NCI-H187 (cell line): Measurements from ENCODE around the gene IGFLR1.
"Not testable (repeated sequence)": the region's sequence is repeated elsewhere in the genome, so short reads cannot be mapped to it uniquely, and the experiment has no call there.

Source experiments
- DNase-seq, 2 experiments: peaks; one replicate each; lab custom pipeline; 2025; lab: John Stamatoyannopoulos, UW

Gene IGFLR1

DNA sequence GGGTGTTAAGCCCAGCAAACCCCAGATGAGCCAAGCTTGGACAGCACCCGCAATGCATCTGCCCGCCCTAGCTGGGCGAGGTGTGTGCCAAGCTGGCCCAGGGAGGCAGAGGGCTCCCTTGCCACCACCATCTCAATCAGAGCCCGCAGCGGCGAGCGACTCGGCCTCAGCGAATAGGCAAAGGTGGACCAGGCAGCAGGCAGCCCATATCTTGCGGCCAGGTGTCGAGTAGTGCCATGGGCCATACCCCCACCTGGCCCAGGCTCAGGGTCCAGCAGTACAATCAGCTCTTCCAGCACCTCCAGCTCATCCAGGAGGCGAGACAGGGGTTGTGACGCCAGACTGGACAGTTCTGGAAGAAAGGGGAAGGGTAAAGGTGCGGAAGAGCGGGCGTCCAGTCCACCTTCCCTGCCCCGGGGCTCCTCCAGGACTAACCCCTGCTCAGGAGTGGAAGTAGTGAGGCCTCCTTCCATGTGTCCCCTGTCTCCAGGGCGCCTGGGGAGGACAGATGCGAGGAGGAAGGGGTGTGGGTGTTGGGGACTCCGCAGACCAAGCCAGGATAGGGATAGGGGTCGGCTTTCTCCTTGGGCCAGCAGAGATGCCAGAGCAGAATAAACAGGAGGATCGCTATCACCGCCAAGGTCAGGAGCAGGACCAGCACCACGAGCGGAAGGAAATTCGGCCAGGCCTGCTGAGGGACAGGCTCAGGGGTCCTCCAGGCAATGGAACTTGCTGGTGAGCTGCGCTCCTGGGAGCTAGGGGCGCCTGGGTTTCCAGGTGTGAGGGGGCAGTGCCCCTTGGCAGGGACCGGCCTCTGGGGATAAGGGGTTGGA lies 2.8 kb downstream of the IGFLR1 start:
- no peak for DNase-seq

DNA sequence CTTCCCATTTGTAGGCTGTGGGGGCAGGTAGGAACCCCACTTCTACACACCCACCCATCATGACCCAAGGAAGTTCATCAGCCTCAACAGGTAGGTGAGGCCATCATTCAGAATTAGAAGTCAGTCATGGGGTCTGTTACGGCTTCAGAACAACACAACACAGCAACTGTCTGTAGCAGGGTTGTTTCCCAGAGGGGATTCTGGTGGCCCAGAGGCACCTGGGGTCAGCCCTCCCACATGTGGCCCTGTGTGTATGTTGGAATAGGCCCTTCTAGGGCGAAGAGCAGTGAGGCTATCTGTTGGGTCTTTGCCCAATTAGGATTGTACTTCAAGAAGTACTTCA lies 3.4 kb downstream of the IGFLR1 start:
- no peak for DNase-seq

DNA sequence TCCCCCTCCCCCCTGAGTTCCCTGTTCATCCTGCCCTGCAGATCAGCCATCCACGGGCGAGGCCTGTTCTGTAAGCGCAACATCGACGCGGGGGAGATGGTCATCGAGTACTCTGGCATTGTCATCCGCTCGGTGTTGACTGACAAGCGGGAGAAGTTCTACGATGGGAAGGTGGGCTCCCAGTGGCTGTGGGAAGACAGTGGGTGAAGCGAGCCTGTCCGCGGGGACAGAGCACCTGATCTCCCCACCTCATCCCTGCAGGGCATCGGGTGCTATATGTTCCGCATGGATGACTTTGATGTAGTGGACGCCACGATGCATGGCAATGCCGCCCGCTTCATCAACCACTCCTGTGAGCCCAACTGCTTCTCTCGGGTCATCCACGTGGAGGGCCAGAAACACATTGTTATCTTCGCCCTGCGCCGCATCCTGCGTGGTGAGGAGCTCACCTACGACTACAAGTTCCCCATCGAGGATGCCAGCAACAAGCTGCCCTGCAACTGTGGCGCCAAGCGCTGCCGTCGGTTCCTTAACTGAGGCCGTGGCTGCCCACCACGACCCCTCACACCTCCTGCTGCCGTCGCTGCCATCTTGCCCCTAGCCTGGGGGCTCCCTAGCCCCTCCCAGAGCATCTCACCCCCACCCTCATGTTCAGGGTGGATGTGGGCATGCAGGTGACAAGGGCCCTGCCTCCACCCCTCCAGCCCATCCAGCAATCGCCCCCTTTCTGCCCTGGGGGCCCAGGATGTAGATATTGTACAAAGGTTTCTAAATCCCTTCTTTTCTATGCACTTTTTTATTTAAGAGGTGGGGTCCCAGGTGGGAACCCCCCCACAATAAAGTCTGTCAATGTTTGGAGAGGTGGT lies 4.0 kb downstream of the IGFLR1 start:
- no peak for DNase-seq

DNA sequence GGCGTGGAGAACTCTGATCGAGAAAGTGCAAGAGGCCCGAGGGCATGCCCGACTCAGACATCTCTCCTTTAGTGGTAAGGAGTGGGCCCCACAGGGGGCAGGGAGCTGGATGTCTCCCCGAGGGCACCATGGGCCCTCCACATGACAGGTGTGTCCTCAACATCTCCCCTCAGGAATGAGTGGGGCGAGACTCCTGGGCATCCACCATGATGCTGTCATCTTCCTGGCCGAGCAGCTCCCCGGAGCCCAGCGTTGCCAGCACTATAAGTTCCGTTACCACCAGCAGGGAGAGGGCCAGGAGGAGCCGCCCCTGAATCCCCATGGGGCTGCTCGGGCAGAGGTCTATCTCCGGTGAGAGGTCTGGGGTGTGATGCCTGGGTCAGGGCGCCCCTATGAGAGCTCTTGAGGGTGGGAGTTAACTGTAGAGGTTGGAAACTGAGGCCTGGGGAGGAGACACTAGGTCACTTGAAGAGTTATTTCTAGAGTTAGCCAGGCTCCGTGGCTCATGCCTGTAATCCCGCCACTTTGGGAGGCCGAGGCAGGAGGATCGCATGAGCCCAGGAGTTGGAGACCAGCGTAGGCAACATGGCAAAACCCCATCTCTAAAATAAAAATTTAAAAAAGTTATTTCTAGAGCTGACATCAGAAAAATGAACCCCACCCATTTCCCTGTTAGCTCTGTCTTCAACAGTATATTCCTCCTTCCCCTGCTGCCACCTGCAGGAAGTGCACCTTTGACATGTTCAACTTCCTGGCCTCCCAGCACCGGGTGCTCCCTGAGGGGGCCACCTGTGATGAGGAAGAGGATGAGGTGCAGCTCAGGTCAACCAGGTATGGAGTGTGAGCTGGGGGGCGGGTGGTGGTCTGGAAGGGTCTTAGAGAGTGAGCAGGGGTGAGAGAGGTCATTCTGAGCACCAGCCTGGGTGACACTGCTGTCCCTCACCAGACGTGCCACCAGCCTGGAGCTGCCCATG lies 5.1 kb downstream of the IGFLR1 start:
- DNase-seq: no peak

DNA sequence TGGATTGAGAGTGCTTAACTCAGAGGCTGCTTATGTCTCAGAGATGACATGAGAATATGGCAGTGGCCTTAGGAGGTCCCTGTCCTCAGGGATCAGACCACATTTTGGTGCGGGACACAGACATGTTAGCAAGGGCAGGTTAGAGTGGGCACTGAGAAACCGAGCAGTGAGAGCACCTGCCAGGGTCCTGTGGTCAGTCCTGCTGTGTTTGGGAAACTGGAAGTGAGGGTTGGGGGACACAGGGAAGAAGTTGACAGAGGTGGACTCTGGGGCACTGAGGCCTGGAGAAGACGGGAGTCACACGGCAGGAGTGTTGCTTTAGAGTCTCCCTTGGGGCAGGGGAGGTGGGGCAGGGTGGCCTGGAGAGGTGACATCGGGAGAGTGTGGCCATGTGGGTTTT lies 7.4 kb downstream of the IGFLR1 start:
- no peak for DNase-seq

DNA sequence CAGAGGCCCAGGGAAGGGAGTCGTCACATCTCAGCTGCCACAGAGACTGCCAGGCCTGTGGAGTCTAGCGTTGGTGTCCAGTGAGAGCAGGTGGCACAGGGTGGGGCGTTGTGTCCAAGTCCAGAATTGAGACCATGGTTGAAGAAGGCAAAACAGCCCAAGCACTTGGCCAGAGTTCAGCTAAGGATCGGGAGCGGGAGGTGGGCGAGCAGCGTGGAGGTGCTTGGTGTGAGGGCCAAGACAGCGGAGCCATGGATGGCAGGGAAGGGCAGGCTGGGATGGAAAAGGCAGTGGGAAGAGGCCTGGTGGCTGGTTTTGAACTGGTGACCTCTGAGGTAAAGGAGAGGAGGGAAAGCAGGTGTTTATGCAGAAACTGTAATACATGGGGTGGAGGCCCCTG lies 8.0 kb downstream of the IGFLR1 start:
- DNase-seq: no peak

DNA sequence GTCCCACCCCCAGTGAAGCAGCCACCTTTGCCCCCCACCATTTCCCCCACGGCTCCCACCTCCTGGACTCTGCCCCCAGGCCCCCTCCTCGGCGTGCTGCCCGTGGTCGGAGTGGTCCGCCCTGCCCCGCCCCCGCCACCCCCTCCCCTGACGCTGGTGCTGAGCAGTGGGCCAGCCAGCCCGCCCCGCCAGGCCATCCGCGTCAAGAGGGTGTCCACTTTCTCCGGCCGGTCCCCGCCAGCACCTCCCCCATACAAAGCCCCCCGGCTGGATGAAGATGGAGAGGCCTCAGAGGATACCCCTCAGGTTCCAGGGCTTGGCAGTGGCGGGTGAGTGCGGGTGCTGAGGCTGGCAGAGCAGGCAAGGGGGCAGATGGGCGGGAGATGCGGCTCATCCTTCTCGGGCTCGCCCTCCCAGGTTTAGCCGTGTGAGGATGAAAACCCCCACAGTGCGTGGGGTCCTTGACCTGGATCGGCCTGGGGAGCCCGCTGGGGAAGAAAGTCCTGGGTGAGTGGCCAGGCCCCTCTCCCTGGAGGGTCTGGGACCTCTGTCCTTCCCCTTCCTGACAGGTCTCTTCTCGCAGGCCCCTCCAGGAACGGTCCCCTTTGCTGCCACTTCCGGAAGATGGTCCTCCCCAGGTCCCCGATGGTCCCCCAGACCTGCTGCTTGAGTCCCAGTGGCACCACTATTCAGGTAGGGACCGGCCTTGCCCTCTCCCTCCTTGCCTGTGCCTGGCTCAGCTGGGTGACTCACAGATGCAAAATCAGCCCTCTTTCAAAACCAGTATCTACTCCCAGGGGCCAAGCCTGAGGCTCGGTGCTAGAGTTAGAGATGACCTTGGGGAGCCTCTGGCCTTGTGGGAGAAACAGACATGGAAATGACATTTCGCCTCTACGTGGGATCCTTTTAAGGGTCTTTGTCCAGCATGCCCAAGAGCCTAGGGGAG lies 8.8 kb downstream of the IGFLR1 start:
- DNase-seq: no peak

DNA sequence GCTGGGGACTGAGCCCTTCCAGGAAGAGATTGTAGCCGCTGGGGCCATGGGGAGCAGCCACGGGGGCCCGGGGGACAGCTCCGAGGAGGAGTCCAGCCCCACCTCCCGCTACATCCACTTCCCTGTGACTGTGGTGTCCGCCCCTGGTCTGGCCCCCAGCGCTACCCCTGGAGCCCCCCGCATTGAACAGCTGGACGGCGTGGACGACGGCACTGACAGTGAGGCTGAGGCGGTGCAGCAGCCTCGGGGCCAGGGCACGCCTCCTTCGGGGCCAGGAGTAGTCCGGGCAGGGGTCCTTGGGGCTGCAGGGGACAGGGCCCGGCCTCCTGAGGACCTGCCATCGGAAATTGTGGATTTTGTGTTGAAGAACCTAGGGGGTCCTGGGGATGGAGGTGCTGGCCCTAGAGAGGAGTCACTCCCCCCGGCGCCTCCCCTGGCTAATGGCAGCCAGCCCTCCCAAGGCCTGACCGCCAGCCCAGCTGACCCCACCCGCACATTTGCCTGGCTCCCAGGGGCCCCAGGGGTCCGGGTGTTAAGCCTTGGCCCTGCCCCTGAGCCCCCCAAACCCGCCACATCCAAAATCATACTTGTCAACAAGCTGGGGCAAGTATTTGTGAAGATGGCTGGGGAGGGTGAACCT lies 9.6 kb downstream of the IGFLR1 start:
- no peak for DNase-seq

DNA sequence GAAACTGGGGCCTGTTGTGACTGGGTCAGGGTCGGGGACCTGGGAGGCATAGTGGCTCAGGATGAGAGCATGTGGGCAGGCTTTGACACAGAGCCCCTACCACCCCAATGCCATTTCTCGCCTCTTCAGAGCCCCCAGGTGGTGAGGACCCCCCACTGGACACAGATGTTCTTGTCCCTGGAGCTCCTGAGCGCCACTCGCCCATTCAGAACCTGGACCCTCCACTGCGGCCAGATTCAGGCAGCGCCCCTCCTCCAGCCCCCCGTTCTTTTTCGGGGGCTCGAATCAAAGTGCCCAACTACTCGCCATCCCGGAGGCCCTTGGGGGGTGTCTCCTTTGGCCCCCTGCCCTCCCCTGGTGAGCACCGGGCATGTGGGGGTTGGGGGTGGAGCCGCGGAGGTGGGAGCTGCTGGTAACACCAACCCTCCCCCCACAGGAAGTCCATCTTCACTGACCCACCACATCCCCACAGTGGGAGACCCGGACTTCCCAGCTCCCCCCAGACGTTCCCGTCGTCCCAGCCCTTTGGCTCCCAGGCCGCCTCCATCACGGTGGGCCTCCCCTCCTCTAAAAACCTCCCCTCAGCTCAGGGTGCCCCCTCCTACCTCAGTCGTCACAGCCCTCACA lies 10.4 kb downstream of the IGFLR1 start:
- no peak for DNase-seq

DNA sequence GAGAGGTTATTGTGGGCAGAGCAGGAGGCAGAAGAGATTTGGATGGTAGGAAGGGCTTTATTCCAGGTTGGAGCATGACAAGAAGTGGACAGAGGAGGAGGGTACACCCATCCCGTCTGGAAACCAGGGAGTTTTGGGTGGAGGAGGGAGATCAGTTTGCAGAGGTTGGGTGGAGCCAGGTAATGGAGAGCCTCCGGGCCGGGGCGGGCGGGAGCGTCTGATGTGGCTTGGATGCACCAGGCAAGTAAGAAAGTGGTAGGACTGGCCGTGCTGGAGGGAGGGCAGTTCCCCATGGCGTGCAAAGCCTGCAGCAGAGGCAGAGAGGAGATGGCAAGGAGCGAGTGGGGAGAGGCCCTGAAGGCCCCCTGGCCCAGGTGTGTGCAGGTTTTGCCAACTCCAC lies 10.9 kb downstream of the IGFLR1 start:
- no peak for DNase-seq

DNA sequence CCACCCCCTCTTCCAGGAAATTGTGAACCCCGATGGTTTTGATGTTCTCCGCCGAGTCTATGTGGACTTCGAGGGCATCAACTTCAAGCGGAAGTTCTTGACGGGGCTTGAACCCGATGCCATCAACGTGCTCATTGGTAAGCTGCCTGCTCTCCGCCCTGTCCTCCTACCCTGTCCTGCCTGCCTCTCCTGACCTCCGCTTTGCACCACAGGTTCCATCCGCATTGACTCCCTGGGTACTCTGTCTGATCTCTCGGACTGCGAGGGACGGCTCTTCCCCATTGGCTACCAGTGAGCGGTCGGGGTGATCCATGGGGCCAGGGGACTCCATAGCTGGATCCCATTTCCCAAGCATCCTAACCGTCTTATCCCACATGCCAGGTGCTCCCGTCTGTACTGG lies 11.9 kb downstream of the IGFLR1 start:
- DNase-seq: no peak

DNA sequence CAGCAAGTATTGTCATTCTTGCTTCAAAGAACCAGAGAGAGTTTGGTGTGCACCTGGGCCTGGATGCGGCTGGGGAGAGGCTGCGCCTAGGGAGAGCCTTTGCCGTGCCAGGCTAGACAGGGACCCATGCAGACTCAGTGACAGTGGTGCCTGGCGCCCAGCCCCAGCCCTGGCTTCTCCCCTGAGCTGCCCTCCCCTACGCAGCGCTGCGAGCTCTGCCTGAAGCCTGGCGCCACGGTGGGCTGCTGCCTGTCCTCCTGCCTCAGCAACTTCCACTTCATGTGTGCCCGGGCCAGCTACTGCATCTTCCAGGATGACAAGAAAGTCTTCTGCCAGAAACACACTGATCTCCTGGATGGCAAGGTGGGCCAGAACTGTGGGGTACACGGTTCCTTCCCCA lies 12.5 kb downstream of the IGFLR1 start:
- no peak for DNase-seq

DNA sequence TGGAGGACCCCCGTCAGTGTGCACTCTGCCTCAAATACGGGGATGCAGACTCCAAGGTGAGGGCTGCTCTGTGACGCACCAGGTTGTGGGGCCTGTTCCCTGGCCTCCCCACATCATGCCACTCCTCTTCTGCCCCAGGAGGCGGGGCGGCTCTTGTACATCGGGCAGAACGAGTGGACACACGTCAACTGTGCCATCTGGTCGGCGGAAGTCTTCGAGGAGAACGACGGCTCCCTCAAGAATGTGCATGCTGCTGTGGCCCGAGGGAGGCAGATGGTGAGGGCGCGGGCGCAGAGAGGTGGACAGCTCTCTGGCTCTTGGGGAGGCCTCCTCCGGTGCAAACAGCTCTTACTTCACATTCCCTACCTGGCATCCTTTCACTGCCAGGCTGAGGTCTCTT lies 13.2 kb downstream of the IGFLR1 start:
- DNase-seq: no peak

DNA sequence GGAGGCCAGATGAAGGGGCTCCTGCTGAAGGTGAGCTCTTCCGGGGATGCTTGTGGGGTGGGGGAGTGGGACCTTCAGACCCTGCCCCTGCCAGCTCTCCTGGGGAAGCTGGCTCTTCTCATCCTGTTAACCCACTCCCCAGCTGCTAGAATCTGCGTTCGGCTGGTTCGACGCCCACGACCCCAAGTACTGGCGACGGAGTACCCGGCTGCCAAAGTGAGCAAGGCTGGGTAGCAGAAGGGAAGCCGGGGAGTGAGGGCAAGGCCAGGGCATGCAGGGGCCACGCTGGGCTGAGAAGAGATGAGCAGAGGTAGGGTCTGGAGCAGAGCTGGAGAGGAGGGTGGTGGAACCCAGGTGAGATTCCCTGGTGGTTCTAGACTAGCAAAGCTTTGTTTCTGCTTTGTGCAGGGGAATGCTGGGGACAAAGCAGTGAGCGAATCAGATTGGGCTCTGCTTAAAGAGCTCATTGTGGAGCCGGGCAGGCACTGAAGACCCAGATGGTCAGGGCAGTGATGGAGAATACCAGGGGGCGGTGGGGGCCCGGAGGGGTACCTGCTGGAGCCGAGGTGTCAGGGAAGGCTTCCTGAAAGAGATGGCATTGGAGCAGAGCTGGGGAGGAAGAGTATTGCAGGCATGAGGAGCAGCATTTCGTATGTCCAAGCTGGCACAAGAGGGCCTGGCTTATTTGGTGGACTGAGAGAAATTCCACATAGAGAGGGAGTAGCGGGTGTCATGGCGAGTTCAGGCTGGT lies 14.1 kb downstream of the IGFLR1 start:
- DNase-seq: no peak

DNA sequence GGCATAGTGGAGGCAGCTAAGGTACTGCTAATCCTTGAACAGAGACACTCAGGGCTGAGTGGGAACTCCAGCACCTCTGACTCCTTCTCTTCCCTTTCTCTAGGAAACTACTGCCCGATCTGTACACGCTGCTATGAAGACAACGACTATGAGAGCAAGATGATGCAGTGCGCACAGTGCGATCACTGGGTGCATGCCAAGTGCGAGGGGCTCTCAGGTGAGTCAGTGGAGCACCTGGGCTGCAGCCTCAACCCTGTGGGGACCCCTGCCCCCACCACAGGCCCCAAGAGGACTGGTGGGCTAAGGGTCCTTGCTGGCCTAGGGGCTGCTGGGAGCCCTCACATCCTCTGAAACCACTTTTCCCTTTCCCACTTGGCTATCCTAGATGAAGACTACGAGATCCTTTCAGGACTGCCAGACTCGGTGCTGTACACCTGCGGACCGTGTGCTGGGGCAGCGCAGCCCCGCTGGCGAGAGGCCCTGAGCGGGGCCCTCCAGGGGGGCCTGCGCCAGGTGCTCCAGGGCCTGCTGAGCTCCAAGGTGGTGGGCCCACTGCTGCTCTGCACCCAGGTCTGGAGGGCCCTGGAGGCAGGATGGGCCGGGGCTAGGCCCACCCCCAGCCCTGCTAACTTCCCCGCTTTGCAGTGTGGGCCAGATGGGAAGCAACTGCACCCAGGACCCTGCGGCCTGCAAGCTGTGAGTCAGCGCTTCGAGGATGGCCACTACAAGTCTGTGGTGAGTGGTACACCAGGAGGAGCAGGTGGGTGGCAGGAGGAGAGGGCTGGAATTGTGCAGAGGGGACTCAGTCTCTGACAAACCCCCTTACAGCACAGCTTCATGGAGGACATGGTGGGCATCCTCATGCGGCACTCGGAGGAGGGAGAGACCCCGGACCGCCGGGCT lies 14.9 kb downstream of the IGFLR1 start:
- no peak for DNase-seq

DNA sequence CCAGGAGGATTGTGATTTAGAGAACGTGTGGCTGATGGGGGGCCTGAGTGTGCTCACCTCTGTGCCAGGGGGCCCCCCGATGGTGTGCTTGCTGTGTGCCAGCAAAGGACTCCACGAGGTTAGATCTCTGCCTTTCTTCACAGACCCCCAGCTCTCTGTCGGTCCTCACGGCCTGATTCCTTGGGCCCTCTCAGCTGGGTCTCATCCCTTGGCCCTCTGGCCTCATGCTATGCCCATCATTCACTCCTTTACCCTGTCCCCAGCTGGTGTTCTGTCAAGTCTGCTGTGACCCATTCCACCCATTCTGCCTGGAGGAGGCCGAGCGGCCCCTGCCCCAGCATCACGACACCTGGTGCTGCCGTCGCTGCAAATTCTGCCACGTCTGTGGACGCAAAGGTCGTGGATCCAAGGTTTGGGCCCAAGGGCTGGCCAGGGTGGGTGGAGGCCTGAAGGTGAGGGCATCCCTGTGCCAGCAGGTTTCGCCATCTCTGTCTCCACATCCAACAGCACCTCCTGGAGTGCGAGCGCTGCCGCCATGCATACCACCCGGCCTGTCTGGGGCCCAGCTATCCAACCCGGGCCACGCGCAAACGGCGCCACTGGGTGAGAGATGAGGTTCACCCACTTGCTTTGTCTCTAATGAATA lies 16.9 kb downstream of the IGFLR1 start:
- DNase-seq: no peak

DNA sequence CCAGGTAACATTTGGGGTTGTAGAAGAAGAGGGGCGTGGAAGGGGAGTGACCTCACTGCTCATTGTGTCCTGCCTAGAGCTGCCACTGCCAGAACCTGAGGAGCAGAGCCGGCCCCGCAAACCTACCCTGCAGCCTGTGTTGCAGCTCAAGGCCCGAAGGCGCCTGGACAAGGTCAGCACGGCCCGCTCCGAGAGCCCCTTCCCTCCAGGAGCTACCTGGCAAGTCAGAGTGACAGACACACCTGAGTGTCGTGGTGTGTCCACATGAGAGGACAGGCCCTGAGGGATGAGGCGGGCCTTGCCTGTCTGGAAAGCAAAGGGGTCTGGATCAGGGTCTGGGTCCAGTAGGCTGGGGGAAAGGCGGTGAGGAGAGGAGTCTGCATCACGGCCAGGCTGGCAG lies 17.7 kb downstream of the IGFLR1 start:
- DNase-seq: no peak

DNA sequence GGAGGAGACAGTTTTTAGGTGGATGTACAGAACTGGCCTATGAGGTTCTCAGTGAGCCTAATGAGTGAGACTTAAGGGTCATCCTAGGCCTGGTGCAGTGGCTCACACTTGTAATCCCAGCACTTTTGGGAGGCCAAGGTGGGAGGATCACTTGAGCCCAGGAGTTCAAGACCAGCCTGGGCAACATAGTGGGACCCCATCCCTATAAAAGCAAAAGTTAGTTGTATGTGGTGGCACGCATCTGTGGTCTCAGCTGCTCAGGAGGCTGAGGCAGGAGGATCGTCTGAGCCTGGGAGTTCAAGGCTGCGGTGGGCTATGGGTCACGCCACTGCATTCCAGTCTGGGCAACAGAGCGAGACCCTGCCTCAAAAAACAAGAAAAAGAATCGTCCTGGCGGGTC lies 18.1 kb downstream of the IGFLR1 start:
- not testable (repeated sequence) for DNase-seq
